ENCODE measurements around the gene AZI2.

- no peak for TF ChIP-seq EZH2 (IDR thresholded peaks at IDR 0.05; ENCODE audit: insufficient read depth, poor library complexity, severe bottlenecking)
- no peak for TF ChIP-seq EZH2phosphoT487 (IDR thresholded peaks at IDR 0.05; ENCODE audit: insufficient read depth, low read depth)
These were observed 2.9 kb downstream of the AZI2 start for GRCh38 chr3:28345690-28346089.
